Measurements from ENCODE around the gene FAM89B. TPM values are rescaled to one million over a fixed set of nuclear protein-coding genes. Genes with fewer than 3 reads are reported as not detected.

Gene FAM89B
- total RNA-seq, 4 donors from 2014 or later: 57.8 to 73.3 (median 61.2) TPM

DNA sequence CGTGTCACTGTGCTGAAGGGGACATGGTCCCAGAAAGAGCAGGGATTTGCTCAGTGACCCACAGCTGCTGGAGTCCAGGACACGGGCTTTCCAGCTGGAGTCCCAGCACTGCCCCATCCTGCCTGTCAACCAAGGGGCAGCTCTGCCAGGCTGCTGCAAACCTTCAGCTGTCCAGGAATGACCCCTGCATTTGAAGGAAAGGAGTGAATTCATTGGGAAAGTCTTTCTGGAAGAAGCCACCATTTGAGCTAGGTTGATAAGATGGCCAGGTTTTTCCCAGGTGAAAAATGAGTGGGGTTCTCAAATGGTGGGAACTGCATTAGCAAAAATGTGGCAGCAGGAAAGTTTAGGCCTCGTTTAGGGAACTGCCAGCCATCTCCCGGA, 13.9 kb downstream of the FAM89B start:
- 84 to 86% methylated on average over 4 of the region's 4 CpGs for WGBS, 2 donors
- intact Hi-C loops (cut with DNase I; ENCODE audit: low total_unique reads): no loop called here
- TF ChIP-seq, protein P1, sequence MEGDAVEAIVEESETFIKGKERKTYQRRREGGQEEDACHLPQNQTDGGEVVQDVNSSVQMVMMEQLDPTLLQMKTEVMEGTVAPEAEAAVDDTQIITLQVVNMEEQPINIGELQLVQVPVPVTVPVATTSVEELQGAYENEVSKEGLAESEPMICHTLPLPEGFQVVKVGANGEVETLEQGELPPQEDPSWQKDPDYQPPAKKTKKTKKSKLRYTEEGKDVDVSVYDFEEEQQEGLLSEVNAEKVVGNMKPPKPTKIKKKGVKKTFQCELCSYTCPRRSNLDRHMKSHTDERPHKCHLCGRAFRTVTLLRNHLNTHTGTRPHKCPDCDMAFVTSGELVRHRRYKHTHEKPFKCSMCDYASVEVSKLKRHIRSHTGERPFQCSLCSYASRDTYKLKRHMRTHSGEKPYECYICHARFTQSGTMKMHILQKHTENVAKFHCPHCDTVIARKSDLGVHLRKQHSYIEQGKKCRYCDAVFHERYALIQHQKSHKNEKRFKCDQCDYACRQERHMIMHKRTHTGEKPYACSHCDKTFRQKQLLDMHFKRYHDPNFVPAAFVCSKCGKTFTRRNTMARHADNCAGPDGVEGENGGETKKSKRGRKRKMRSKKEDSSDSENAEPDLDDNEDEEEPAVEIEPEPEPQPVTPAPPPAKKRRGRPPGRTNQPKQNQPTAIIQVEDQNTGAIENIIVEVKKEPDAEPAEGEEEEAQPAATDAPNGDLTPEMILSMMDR (IDR thresholded peaks at IDR 0.05): no peak
- TF ChIP-seq POLR2A (IDR thresholded peaks at IDR 0.05): no peak
- DNase-seq (ENCODE audit: low spot score in 2 of 2): no peak
- no peak overlapping the region for H3K4me3 ChIP-seq (ENCODE audit: low read depth, poor library complexity, severe bottlenecking)

DNA sequence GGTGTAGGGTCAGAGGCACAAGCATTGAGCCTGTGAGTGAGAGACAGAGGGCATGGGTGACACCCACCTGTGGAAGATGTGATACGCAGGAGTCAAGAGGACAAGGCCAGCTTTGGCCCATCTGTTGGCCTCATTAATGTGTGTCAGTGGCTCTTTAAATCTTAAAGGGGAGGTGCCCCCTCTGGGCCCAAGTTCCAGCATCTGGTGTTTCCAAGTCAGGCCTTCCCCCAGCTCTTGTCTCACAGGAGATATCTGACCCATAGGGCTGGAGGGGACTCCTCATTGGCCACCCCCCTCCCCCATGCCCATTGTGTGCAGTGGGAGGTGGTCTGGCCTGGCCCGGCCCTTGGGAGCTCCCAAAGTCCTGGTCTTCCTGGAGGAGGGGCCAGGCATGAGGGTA, 14.3 kb downstream of the FAM89B start:
- 60 to 62% methylated on average over 2 of the region's 2 CpGs for WGBS, 2 donors
- TF ChIP-seq, protein P1 (IDR thresholded peaks at IDR 0.05): no peak
- no peak for TF ChIP-seq POLR2A (IDR thresholded peaks at IDR 0.05)
- no peak overlapping the region for H3K4me3 ChIP-seq (ENCODE audit: low read depth, poor library complexity, severe bottlenecking)
- intact Hi-C loops (cut with DNase I; ENCODE audit: low total_unique reads): no loop called here
- DNase-seq (ENCODE audit: low spot score in 2 of 2): no peak

DNA sequence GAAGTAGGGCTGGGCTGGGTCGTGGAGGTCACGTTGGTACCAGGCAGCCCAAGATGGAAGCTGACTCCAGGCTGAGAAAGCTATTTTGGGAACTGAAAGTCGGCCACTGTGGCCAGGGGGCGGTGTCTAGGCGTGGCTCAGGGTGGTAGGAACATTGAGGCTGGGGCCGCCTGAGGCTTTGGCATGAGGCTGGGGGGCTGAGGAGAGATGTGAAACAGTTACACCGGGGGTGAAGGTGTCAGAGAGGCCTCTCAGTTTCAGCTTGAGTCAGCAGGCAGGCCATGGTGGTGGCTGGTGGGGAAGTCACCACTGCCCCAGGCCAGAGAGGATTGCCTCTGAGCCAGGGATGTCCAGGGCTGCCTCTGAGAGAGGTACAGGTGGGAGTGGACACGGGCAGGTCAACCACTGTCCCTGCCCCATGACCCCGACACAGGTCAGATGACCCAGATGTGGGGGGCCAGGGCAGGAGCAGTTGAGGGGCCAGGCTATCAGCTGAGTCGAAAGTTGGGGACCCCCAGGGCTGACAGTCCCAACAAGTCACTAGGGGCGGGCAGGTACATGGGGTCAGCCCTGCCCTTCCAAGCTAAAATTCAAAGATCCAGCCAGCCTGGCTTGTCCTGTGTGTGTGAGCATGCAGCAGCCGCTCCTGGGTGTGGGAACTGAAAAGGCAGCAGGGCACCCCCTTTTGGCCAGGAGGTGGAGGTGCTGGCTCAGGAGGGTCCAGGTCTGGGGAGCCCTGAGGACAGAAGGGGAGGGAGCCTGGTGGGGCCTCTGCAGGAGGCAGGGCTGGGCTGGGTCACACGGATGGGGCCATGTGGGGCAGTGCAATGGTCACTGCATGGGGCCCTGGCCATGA, 16.1 kb downstream of the FAM89B start:
- no peak for TF ChIP-seq POLR2A (IDR thresholded peaks at IDR 0.05)
- TF ChIP-seq, protein P1 (IDR thresholded peaks at IDR 0.05): no peak
- intact Hi-C loops (cut with DNase I; ENCODE audit: low total_unique reads): no loop called here
- WGBS, 2 donors: 43 to 46% methylated on average over 13 of the region's 13 CpGs
- no peak for DNase-seq (ENCODE audit: low spot score in 2 of 2)
- no peak overlapping the region for H3K4me3 ChIP-seq (ENCODE audit: low read depth, poor library complexity, severe bottlenecking)

DNA sequence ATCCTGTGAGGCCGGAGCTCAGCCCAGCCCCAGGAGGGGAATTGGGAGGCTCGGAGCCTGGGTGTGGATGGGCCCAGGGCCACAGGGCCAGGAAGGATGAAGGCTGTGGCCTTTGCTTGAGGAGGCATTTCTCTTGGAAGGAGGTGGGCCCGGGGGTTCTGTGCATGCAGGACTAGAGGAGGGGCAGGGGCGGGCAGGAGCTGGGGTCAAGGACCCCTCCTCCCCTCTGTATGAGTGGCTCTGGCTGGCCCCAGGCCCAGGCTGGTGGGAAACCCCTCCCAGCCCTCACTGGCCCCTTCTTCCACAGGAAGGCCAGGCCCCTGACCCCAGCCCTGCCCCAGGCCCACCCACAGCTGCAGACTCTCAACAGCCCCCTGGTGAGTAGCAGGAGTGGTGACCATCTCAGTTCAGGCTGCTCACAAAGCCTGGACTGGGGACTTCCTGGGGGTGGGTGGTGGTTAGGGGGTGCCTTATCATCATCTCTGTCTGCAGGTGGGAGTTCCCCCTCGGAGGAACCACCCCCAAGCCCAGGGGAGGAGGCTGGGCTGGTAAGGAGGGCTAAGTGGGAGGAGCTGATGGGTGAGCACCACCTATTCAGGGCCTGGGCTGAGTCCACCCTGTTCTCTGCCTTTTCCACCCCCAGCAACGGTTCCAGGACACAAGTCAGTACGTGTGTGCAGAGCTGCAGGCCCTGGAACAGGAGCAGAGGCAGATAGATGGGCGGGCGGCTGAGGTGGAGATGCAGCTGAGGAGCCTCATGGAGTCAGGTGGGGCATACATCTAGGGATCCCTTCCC, 17.3 kb downstream of the FAM89B start:
- WGBS, 2 donors: 63 to 69% methylated on average over 9 of the region's 9 CpGs
- intact Hi-C loops (cut with DNase I; ENCODE audit: low total_unique reads): no loop called here
- no peak overlapping the region for H3K4me3 ChIP-seq (ENCODE audit: low read depth, poor library complexity, severe bottlenecking)
- DNase-seq (ENCODE audit: low spot score in 2 of 2): no peak
- TF ChIP-seq POLR2A (IDR thresholded peaks at IDR 0.05): no peak
- TF ChIP-seq, protein P1 (IDR thresholded peaks at IDR 0.05): no peak

DNA sequence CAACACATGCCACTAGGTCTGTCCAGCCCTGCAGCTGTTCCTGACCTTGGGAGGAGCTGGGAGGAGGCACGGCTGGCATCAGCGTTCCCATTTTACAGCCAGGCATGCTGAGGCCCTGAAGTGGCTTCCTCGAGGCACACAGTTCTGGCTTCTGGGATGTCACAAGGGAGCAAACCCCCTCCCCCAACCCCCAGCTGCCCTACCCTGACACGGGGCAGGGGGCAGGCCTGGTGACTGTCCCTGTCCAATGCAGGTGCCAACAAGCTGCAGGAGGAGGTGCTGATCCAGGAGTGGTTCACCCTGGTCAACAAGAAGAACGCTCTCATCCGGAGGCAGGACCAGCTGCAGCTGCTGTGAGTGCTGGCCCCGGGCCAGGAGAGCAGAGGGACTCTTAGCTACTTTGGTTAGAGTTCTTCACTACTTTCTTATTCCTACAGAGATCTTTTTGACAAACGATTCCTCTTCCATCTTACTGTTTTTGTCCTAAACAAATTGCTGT, 18.0 kb downstream of the FAM89B start:
- no peak for TF ChIP-seq POLR2A (IDR thresholded peaks at IDR 0.05)
- TF ChIP-seq, protein P1 (IDR thresholded peaks at IDR 0.05): no peak
- no peak for DNase-seq (ENCODE audit: low spot score in 2 of 2)
- no peak overlapping the region for H3K4me3 ChIP-seq (ENCODE audit: low read depth, poor library complexity, severe bottlenecking)
- 55 to 59% methylated on average over 8 of the region's 8 CpGs for WGBS, 2 donors
- intact Hi-C loops (cut with DNase I; ENCODE audit: low total_unique reads): no loop called here
